ENCODE results near the gene ANKLE1.
"Not testable (repeated sequence)": the region's sequence is repeated elsewhere in the genome, so short reads cannot be mapped to it uniquely, and the experiment has no call there.

ANKLE1 gene

GRCh38 chr19:17279436-17279835 is 2.3 kb upstream of the ANKLE1 start:
- DNase-seq (ENCODE audit: extremely low read depth in 1 of 2, low read depth in 1 of 2) = no peak

DNA sequence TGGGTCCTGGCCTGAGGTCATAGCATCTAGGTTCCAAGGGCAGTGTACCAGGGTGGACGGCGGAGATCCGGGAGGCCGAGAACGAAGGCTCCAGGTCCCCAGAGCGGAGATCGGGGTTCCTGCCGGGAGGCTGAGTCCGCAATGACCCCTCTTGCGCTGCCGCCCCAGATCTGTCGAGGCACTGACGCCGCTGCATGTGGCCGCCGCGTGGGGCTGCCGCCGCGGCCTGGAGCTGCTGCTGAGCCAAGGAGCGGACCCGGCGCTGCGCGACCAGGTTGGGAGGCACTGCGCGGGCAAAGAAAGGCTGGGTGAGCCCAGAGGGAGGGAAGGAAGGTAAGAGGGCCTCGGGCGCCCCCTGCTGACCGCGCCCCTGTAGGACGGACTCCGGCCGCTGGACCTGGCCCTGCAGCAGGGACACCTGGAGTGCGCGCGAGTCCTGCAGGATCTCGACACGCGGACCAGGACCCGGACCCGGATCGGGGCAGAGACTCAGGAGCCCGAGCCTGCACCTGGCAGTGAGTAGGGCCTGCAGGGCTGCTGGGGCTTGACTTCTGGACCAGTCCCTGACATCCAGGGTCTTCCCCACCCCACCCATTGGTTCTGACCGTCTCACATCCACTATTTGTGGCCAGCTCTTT is 906 bp downstream of the ANKLE1 start:
- DNase-seq (ENCODE audit: extremely low read depth in 1 of 2, low read depth in 1 of 2) = peak; percentile 40 to 68

DNA sequence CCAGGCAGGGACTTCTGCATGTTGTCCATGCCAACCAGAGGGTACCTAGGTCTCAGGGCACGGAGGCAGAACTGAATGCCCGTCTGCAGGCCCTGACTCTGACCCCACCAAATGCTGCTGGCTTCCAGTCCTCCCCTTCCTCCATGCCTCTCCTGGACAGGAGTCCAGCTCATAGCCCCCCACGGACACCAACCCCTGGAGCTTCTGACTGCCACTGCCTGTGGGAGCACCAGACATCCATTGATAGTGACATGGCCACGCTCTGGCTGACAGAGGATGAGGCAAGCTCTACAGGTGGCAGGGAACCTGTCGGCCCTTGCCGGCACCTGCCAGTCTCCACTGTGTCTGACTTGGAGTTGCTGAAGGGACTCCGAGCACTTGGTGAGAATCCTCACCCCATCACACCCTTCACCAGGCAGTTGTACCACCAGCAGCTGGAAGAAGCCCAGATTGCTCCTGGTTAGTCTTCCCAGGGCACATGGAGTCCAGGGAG is 1.8 kb downstream of the ANKLE1 start:
- no peak for DNase-seq (ENCODE audit: extremely low read depth in 1 of 2, low read depth in 1 of 2)

- no peak for DNase-seq (ENCODE audit: extremely low read depth in 1 of 2, low read depth in 1 of 2)
These were observed 3.9 kb downstream of the ANKLE1 start for GRCh38 chr19:17285415-17286135.

DNA sequence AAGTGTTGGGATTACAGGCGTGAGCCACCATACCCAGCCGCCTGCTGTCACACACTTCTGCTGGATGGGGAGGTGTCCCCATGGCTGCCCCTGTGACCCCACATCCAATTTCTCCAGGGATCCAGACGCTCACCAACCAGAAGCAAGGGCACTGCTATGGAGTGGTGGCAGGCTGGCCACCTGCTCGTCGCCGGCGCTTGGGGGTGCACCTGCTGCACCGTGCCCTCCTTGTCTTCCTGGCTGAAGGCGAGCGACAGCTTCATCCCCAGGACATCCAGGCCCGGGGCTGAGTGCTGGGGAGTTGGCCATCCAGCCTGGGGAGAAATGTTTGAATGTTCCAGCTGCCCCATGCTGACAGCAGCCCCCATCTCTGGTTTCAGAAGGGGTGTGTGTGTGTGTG is 4.6 kb downstream of the ANKLE1 start:
- DNase-seq (ENCODE audit: extremely low read depth in 1 of 2, low read depth in 1 of 2) = no peak

DNA sequence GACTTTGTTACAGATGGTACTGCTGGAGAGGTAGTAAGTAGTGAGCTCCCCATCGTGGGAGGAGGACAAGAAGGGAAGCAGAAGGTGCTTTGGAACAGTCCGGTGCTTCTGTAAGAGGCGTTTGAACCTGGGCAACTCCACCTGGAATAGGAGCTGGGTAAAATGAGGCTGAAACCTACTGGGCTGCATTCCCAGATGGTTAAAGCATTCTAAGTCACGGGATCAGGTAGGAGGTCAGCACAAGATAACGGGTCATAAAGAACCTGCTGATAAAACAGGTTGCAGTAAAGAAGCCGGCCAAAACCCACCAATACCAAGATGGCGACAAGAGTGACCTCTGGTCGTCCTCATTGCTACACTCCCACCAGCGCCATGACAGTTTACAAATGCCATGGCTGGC is 5.1 kb downstream of the ANKLE1 start:
- no peak for DNase-seq (ENCODE audit: extremely low read depth in 1 of 2, low read depth in 1 of 2)

- DNase-seq (ENCODE audit: extremely low read depth in 1 of 2, low read depth in 1 of 2) = no peak
These were observed 7.8 kb downstream of the ANKLE1 start for GRCh38 chr19:17289489-17289888.

GRCh38 chr19:17292301-17293074 is 10.8 kb downstream of the ANKLE1 start:
- DNase-seq (ENCODE audit: extremely low read depth in 1 of 2, low read depth in 1 of 2) = peak; percentile 31 to 67

DNA sequence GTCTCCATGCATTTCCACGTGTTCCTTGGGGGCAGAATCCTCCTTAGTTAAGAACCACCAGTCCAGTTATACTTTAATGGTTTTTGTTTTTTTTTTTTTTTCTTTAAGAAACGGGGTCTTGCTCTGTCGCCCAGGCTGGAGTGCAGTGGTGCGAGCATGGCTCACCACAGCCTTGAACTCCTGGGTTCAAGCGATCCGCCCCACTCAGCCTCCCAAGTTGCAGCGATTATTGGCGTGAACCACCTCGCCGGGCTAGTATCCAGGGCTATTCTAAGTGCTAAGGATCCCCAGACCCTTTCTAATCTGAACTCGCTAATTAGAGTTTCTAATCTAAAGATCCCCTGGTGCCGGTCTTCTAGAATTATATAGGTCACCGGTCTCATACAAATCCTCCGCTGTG is 11.9 kb downstream of the ANKLE1 start:
- no peak for DNase-seq (ENCODE audit: extremely low read depth in 1 of 2, low read depth in 1 of 2)

DNA sequence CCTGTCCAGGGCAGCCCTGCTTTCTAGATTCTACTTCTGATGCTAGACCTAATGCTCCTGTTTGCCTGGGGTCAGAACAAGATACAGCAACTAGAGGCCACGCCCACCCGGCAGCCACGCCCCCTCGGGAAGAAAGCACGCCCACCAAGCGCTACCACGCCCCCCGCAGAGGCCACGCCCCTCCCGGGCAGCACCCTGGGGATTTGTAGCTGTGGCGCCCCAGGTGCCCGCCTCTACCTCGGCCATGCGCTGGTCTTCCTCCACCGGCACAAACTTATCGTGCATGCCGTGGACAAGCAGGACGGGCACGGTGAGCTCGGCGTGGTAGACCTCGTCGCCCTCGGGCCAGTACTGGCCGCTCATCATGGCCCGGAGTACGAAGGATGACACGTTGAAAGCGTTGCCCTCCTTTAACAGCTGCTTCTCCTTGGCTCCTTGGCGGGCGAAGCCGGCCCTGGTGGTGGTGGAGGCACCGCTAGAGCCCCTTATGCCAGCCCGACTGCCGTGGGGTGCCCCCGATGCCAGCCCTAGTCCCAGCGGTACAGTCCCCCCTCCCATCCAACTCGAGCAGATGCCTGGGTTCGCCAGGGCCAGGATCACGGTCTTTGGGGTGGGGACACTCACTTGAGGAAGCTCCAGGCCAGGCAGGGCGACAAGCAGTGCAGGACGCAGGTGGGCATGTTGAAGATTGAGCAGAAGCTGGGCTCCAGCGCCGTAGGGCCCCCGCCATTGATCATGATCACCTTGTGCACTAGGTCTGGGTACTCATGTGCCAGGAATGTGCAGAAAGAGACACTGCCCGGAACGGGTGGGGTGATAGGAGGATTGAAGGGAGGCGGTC is 12.6 kb downstream of the ANKLE1 start:
- no peak for DNase-seq (ENCODE audit: extremely low read depth in 1 of 2, low read depth in 1 of 2)

GRCh38 chr19:17295551-17295950 is 13.8 kb downstream of the ANKLE1 start:
- DNase-seq (ENCODE audit: extremely low read depth in 1 of 2, low read depth in 1 of 2) = not testable (repeated sequence)

DNA sequence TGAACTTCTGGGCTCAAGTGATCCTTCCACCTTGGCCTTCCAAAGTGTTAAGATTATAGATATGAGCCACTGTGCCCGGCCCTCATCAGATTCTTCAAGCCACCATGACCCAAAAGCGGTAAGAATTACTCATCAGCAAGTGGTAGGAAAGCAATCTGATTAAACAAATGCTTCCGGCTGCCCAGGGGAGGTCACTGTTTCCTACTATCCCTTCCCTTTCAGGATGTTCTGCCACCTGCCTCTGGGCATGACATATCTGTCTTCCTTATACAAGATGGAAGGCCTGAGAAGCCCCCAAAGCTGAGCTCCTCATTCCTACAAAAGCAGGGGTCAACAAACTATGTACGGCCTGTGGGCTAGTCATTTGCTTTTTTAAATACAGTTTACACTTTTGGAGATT is 14.6 kb downstream of the ANKLE1 start:
- DNase-seq (ENCODE audit: extremely low read depth in 1 of 2, low read depth in 1 of 2) = no peak

DNA sequence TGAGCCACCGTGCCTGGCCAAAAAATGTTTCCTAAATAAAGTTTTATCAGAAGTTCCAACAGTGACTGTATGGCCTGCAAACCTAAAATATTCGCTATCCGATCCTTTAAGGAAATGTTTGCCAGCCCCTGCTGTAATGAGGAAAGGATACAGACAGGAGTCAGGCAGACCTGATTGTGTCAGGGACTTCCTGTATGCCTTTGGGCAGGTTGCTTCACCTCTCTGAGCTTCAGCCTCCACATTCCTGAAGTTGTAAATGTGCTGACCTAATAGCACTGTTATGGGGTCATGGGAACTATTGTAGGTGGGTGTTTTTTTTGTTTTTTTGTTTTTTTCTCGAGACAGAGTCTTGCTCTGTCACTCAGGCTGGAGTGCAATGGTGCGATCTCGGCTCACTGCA is 15.3 kb downstream of the ANKLE1 start:
- no peak for DNase-seq (ENCODE audit: extremely low read depth in 1 of 2, low read depth in 1 of 2)

DNA sequence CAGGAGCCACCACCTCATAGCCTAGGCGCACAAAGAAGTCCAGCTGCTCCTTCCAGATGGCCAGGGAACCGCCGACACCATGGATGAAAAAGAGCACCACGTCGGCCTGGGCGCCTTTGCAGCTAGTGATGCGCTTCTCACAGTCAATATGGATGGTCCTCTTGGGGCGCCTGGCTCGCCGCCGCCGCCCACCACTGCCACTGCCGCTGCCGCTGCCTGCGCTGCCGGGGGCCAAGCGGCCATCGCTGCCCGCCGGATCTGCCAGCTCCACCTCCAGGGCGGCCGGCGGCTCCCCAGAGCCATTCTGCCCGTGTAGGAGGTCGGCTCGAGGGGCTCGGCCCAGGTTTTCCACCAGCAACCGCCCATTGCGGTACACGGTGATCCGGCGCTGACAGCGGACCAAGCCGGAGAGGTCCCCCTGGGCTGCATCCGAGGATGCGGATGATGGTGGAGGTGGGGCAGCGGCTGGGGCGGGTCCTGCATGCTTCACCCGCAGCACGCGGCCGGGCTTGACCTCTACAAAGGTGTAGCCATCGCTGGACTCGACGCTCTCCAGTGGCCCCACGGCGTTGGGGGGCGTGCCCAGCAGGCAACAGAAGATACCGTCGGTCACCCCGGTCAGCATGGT is 19.4 kb downstream of the ANKLE1 start:
- no peak for DNase-seq (ENCODE audit: extremely low read depth in 1 of 2, low read depth in 1 of 2)

- DNase-seq (ENCODE audit: extremely low read depth in 1 of 2, low read depth in 1 of 2) = no peak
These were observed 20.9 kb downstream of the ANKLE1 start for GRCh38 chr19:17302391-17303166.

DNA sequence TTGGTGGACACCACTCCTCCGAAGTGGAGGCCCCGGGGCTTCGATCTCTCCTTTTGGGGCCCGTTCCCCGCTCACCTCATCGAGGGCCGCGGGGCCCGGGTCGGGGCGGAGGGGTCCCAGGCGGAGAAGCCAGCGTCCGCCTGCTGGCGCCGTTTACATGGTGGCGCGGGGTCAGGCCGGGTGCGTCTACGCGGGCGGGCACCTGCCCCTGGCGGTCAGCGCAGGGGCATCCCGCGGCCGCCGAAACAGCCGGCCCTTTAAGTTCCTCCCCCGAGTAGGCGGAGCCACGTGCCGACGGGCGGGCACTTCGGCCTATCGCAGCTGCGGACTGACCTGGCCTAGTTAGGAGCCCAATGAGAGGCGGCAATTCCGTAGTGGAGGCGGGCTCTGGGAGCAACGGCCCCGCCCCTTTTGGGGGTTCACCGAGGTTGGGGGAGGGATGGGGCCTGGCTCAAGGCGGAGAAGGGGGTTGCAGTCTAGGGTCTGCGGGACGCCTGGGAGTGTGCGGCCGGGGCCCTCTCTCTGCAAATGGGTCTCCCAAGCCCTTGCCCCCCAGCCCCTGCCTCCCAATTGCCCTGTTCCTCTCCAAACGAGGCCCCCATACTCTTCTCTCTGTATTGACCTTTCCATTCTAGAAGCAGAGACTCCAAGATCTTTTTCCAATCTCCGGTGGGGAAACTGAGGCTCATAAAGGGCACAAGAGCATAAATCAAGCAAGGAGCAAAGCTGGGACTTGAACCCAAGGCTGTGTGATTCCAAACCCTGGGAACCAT is 21.7 kb downstream of the ANKLE1 start, which contains the start of gene ABHD8:
TSS of gene ABHD8 (minus strand) at position 259 of the 773 bp plus-strand sequence. CDS start 1,809 bp downstream, outside the sequence.
- peak; percentile 82 to 88 for DNase-seq (ENCODE audit: extremely low read depth in 1 of 2, low read depth in 1 of 2)

DNA sequence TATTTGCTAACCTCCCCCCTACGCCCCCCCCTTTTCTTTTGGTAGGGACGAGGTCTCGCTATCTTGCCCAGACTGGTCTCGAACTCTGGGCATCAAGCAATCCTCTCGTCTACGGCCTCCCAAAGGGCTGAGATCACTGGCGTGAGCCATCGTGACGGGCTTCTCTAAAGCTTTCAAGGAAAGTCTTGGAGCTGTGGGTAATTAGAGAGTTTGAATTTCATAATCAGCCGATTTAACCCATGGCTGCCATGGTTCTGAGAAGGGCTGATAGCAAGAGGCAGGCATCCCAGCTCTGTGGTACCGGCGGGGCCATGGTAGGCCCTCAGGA is 22.2 kb downstream of the ANKLE1 start:
- DNase-seq (ENCODE audit: extremely low read depth in 1 of 2, low read depth in 1 of 2) = no peak

- DNase-seq (ENCODE audit: extremely low read depth in 1 of 2, low read depth in 1 of 2) = no peak
These were observed 22.9 kb downstream of the ANKLE1 start for GRCh38 chr19:17304386-17305215.

All from activated CD8-positive, alpha-beta memory T cell treated with anti-CD3 and anti-CD28 coated beads for 1 hour (primary cell).